ENCODE data around the gene FAM180B.

DNA sequence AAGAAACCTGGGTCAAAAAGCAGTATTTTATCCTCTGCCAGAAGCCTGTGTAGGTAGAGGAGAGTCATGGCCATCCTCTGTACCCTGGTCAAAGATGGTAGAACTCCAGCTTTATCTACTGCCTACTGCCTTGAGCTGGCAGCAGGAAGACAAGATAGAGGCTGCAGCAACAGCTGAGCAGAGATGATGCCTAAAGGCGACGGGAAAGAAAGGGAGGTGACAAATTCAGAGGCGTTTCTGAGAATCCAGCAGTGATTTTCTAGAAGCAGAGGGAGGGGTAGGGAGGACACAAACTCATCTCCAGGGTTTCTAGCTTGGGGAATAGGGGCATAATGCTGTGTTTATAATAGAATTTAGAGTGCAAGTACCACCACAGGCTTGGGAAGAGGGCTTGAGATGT, 23.2 kb downstream of the FAM180B start:
- TF ChIP-seq KDM5A (IDR thresholded peaks at IDR 0.05; ENCODE audit: borderline replicate concordance, low read length) (no peak), EZH2 (conservative IDR thresholded peaks at IDR 0.05; ENCODE audit: low read depth, low read length) (no peak), NCOA5 (CRISPR knock-in tag; IDR thresholded peaks at IDR 0.05) (no peak), ZNF7 (CRISPR knock-in tag; IDR thresholded peaks at IDR 0.05) (no peak), MTA3 (CRISPR knock-in tag; IDR thresholded peaks at IDR 0.05) (no peak), ZNF713 (CRISPR knock-in tag; IDR thresholded peaks at IDR 0.05) (no peak), NONO (IDR thresholded peaks at IDR 0.05) (no peak), NONO (CRISPR knock-in tag; conservative IDR thresholded peaks at IDR 0.05) (no peak), CEBPB (IDR thresholded peaks at IDR 0.05; ENCODE audit: borderline replicate concordance, low read depth, low read length) (no peak), TCF7 (IDR thresholded peaks at IDR 0.05; ENCODE audit: low read depth) (no peak)
- TF ChIP-seq, protein P1, sequence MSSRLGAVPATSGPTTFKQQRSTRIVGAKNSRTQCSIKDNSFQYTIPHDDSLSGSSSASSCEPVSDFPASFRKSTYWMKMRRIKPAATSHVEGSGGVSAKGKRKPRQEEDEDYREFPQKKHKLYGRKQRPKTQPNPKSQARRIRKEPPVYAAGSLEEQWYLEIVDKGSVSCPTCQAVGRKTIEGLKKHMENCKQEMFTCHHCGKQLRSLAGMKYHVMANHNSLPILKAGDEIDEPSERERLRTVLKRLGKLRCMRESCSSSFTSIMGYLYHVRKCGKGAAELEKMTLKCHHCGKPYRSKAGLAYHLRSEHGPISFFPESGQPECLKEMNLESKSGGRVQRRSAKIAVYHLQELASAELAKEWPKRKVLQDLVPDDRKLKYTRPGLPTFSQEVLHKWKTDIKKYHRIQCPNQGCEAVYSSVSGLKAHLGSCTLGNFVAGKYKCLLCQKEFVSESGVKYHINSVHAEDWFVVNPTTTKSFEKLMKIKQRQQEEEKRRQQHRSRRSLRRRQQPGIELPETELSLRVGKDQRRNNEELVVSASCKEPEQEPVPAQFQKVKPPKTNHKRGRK (CRISPR knock-in tag; IDR thresholded peaks at IDR 0.05) = no peak
- TF ChIP-seq, protein P2, sequence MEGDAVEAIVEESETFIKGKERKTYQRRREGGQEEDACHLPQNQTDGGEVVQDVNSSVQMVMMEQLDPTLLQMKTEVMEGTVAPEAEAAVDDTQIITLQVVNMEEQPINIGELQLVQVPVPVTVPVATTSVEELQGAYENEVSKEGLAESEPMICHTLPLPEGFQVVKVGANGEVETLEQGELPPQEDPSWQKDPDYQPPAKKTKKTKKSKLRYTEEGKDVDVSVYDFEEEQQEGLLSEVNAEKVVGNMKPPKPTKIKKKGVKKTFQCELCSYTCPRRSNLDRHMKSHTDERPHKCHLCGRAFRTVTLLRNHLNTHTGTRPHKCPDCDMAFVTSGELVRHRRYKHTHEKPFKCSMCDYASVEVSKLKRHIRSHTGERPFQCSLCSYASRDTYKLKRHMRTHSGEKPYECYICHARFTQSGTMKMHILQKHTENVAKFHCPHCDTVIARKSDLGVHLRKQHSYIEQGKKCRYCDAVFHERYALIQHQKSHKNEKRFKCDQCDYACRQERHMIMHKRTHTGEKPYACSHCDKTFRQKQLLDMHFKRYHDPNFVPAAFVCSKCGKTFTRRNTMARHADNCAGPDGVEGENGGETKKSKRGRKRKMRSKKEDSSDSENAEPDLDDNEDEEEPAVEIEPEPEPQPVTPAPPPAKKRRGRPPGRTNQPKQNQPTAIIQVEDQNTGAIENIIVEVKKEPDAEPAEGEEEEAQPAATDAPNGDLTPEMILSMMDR (CRISPR knock-in tag; IDR thresholded peaks at IDR 0.05) = no peak
- TF ChIP-seq, protein P3, sequence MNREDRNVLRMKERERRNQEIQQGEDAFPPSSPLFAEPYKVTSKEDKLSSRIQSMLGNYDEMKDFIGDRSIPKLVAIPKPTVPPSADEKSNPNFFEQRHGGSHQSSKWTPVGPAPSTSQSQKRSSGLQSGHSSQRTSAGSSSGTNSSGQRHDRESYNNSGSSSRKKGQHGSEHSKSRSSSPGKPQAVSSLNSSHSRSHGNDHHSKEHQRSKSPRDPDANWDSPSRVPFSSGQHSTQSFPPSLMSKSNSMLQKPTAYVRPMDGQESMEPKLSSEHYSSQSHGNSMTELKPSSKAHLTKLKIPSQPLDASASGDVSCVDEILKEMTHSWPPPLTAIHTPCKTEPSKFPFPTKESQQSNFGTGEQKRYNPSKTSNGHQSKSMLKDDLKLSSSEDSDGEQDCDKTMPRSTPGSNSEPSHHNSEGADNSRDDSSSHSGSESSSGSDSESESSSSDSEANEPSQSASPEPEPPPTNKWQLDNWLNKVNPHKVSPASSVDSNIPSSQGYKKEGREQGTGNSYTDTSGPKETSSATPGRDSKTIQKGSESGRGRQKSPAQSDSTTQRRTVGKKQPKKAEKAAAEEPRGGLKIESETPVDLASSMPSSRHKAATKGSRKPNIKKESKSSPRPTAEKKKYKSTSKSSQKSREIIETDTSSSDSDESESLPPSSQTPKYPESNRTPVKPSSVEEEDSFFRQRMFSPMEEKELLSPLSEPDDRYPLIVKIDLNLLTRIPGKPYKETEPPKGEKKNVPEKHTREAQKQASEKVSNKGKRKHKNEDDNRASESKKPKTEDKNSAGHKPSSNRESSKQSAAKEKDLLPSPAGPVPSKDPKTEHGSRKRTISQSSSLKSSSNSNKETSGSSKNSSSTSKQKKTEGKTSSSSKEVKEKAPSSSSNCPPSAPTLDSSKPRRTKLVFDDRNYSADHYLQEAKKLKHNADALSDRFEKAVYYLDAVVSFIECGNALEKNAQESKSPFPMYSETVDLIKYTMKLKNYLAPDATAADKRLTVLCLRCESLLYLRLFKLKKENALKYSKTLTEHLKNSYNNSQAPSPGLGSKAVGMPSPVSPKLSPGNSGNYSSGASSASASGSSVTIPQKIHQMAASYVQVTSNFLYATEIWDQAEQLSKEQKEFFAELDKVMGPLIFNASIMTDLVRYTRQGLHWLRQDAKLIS (CRISPR knock-in tag; IDR thresholded peaks at IDR 0.05) = no peak
- TF ChIP-seq, protein P4, sequence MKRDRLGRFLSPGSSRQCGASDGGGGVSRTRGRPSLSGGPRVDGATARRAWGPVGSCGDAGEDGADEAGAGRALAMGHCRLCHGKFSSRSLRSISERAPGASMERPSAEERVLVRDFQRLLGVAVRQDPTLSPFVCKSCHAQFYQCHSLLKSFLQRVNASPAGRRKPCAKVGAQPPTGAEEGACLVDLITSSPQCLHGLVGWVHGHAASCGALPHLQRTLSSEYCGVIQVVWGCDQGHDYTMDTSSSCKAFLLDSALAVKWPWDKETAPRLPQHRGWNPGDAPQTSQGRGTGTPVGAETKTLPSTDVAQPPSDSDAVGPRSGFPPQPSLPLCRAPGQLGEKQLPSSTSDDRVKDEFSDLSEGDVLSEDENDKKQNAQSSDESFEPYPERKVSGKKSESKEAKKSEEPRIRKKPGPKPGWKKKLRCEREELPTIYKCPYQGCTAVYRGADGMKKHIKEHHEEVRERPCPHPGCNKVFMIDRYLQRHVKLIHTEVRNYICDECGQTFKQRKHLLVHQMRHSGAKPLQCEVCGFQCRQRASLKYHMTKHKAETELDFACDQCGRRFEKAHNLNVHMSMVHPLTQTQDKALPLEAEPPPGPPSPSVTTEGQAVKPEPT (CRISPR knock-in tag; IDR thresholded peaks at IDR 0.05; ENCODE audit: low read depth) = no peak
- TF ChIP-seq, protein P5, sequence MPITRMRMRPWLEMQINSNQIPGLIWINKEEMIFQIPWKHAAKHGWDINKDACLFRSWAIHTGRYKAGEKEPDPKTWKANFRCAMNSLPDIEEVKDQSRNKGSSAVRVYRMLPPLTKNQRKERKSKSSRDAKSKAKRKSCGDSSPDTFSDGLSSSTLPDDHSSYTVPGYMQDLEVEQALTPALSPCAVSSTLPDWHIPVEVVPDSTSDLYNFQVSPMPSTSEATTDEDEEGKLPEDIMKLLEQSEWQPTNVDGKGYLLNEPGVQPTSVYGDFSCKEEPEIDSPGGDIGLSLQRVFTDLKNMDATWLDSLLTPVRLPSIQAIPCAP (CRISPR knock-in tag; IDR thresholded peaks at IDR 0.05; ENCODE audit: low read depth) = no peak
